Adipocyte (in vitro differentiated cells): ENCODE results near the gene AATK.
"Not testable (repeated sequence)": the region's sequence is repeated elsewhere in the genome, so short reads cannot be mapped to it uniquely, and the experiment has no call there.

Experiments
- DNase-seq: peaks from one replicate; pipeline ENCODE4 v3.0.0-alpha.2; 2015; ENCODE audit warnings: low read depth
- H3K27me3 ChIP-seq: replicated peaks from 2 replicates; pipeline ENCODE4 v1.7.0; 2013; ENCODE audit warnings: mild to moderate bottlenecking, low read length, moderate library complexity; ENCODE audit not compliant: control insufficient read depth, insufficient read depth
- H3K36me3 ChIP-seq: 2 replicates; pipeline ENCODE4 v1.7.0; 2013; ENCODE audit warnings: low read length, mild to moderate bottlenecking, moderate library complexity; ENCODE audit not compliant: control insufficient read depth, insufficient read depth, severe bottlenecking
- H3K4me1 ChIP-seq: 2 replicates; pipeline ENCODE4 v1.7.0; 2013; ENCODE audit warnings: mild to moderate bottlenecking, low read length, moderate library complexity; ENCODE audit not compliant: control insufficient read depth, insufficient read depth
- H3K4me3 ChIP-seq: 2 replicates; pipeline ENCODE4 v1.7.0; 2013; ENCODE audit warnings: mild to moderate bottlenecking, low read length, moderate library complexity
- H3K9ac ChIP-seq: 2 replicates; pipeline ENCODE4 v1.7.0; 2013; ENCODE audit warnings: mild to moderate bottlenecking, low read length, moderate library complexity
- H3K9me3 ChIP-seq: 2 replicates; pipeline ENCODE4 v1.7.0; 2013; ENCODE audit warnings: mild to moderate bottlenecking, low read length, moderate library complexity; ENCODE audit not compliant: control insufficient read depth

The AATK gene

GRCh38 chr17:81078026-81078913, 87.8 kb downstream of the AATK start:
- not testable (repeated sequence) for H3K27me3 ChIP-seq, H3K9ac ChIP-seq, H3K9me3 ChIP-seq, DNase-seq, H3K36me3 ChIP-seq, H3K4me1 ChIP-seq, H3K4me3 ChIP-seq

- H3K9me3 ChIP-seq, result no peaks in the 10 kb centered on the region
- H3K4me3 ChIP-seq, result no peak overlapping the region
- DNase-seq, result no peak
- H3K27me3 ChIP-seq, result no peaks in the 10 kb centered on the region
- no peak overlapping the region for H3K9ac ChIP-seq
- H3K4me1 ChIP-seq, result no peaks in the 10 kb centered on the region
- H3K36me3 ChIP-seq, result no peaks in the 10 kb centered on the region
These were observed 89.8 kb downstream of the AATK start for GRCh38 chr17:81076141-81076679.

- DNase-seq, result no peak
- Histone ChIP-seq H3K9me3 (no peaks in the 10 kb centered on the region), H3K27me3 (no peaks in the 10 kb centered on the region), H3K4me3 (no peak overlapping the region), H3K9ac (no peak overlapping the region), H3K4me1 (no peaks in the 10 kb centered on the region), H3K36me3 (no peaks in the 10 kb centered on the region)
These were observed 90.7 kb downstream of the AATK start for GRCh38 chr17:81075307-81075706.

- Histone ChIP-seq H3K9me3 (no peaks in the 10 kb centered on the region), H3K36me3 (no peaks in the 10 kb centered on the region), H3K4me3 (no peak overlapping the region), H3K9ac (no peak overlapping the region), H3K4me1 (no peaks in the 10 kb centered on the region), H3K27me3 (no peaks in the 10 kb centered on the region)
- DNase-seq, result no peak
These were observed 91.1 kb downstream of the AATK start for GRCh38 chr17:81074875-81075274.

GRCh38 chr17:81073967-81074839, 91.8 kb downstream of the AATK start:
- Histone ChIP-seq H3K9me3 (no peaks in the 10 kb centered on the region), H3K4me1 (no peaks in the 10 kb centered on the region), H3K36me3 (no peaks in the 10 kb centered on the region), H3K27me3 (no peaks in the 10 kb centered on the region), H3K4me3 (no peak overlapping the region), H3K9ac (no peak overlapping the region)
- DNase-seq, result no peak

GRCh38 chr17:81071761-81072741, 94.0 kb downstream of the AATK start:
- no peak overlapping the region for H3K9ac ChIP-seq
- no peaks in the 10 kb centered on the region for H3K9me3 ChIP-seq
- no peaks in the 10 kb centered on the region for H3K4me1 ChIP-seq
- DNase-seq, result no peak
- no peak overlapping the region for H3K4me3 ChIP-seq
- H3K36me3 ChIP-seq, result no peaks in the 10 kb centered on the region
- H3K27me3 ChIP-seq, result no peaks in the 10 kb centered on the region

- no peak overlapping the region for H3K4me3 ChIP-seq
- DNase-seq, result no peak
- no peaks in the 10 kb centered on the region for H3K27me3 ChIP-seq
- no peaks in the 10 kb centered on the region for H3K4me1 ChIP-seq
- no peaks in the 10 kb centered on the region for H3K9me3 ChIP-seq
- no peaks in the 10 kb centered on the region for H3K36me3 ChIP-seq
- no peak overlapping the region for H3K9ac ChIP-seq
These were observed 95.3 kb downstream of the AATK start for GRCh38 chr17:81070541-81071246.

- no peak for DNase-seq
- Histone ChIP-seq H3K9me3 (no peaks in the 10 kb centered on the region), H3K4me3 (no peak overlapping the region), H3K36me3 (no peaks in the 10 kb centered on the region), H3K4me1 (peaks cover 11% of the 10 kb centered on the region), H3K9ac (no peak overlapping the region), H3K27me3 (no peaks in the 10 kb centered on the region)
These were observed 96.8 kb downstream of the AATK start for GRCh38 chr17:81069135-81069645.

GRCh38 chr17:81068411-81069134, 97.4 kb downstream of the AATK start:
- no peaks in the 10 kb centered on the region for H3K36me3 ChIP-seq
- no peak overlapping the region for H3K4me3 ChIP-seq
- no peaks in the 10 kb centered on the region for H3K27me3 ChIP-seq
- no peaks in the 10 kb centered on the region for H3K9me3 ChIP-seq
- H3K4me1 ChIP-seq, result peaks cover 17% of the 10 kb centered on the region
- no peak for DNase-seq
- no peak overlapping the region for H3K9ac ChIP-seq
